Measurements from ENCODE around the gene EEFSEC. TPM values are rescaled to one million over a fixed set of nuclear protein-coding genes. Genes with fewer than 3 reads are reported as not detected.
A peak's percentile ranks its signal among the peaks of the same experiment; 100 is the strongest.

Gene EEFSEC
- total RNA-seq, 4 donors from 2014 or later: 9.1 to 17.4 (median 15.8) TPM

- peaks cover 0 to 81% (median 33%) of the 10 kb centered on the region in 4 donors for H3K27me3 ChIP-seq
These were observed 279.9 kb downstream of the EEFSEC start for GRCh38 chr3:128432971-128433836.

GRCh38 chr3:128433837-128434165 lies 280.5 kb downstream of the EEFSEC start:
- no peaks in the 10 kb centered on the region for H3K9me3 ChIP-seq
- 31% methylated on average over 2 of the region's 2 CpGs for WGBS
- intact Hi-C loops (cut with DNase I): no loop called here
- H3K36me3 ChIP-seq: no peaks in the 10 kb centered on the region
- H3K4me1 ChIP-seq: peaks cover 6 to 15% (median 14%) of the 10 kb centered on the region in 4 donors
- no peak for TF ChIP-seq POLR2AphosphoS5 (IDR thresholded peaks at IDR 0.05)
- TF ChIP-seq EP300 (IDR thresholded peaks at IDR 0.05): no peak
- TF ChIP-seq CTCF (IDR thresholded peaks at IDR 0.05): no peak
- TF ChIP-seq POLR2A (IDR thresholded peaks at IDR 0.05; ENCODE audit: low read depth): no peak
- no peak overlapping the region for H3K4me3 ChIP-seq
- no peak for DNase-seq (ENCODE audit: extremely low spot score)
- no peak overlapping the region for H3K27ac ChIP-seq (replicated peaks in 1 of 4)
- H3K27me3 ChIP-seq: peaks cover 0 to 81% (median 31%) of the 10 kb centered on the region in 4 donors

More at GRCh38 chr3:128432971-128433836, 279.9 kb downstream of the EEFSEC start:
- Histone ChIP-seq H3K27ac (replicated peaks in 1 of 4) (no peak overlapping the region), H3K4me3 (peak overlapping the region; percentile 41 to 50 (median 43)), H3K9me3 (no peaks in the 10 kb centered on the region), H3K4me1 (peaks cover 6 to 15% (median 14%) of the 10 kb centered on the region in 4 donors), H3K36me3 (no peaks in the 10 kb centered on the region)
- 24% methylated on average over 18 of the region's 53 CpGs for WGBS
- no peak for TF ChIP-seq POLR2AphosphoS5 (IDR thresholded peaks at IDR 0.05)
- no peak for TF ChIP-seq CTCF (IDR thresholded peaks at IDR 0.05)
- TF ChIP-seq EP300 (IDR thresholded peaks at IDR 0.05): no peak
- no peak for TF ChIP-seq POLR2A (IDR thresholded peaks at IDR 0.05; ENCODE audit: low read depth)
- intact Hi-C loops (cut with DNase I): no loop called here
- no peak for DNase-seq (ENCODE audit: extremely low spot score)

DNA sequence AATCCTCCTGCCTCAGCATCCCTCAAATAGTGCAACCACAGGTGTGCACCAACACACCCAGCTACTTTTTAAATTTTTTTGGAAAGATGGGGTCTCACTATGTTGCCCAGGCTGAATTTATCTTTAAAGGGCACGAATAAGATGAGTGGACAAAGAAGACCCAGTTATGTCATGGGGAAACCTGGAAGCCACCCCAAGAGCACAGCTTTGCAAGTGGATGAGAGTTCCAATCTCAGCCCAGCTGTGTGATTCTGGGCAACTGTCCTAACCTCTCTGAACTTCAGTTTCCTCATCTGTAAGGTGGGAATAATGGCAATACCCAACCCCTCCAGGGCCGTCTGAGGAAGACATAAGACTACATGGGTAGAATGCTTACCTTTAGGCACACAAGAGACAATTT lies 281.2 kb downstream of the EEFSEC start:
- no peak overlapping the region for H3K27ac ChIP-seq (replicated peaks in 1 of 4)
- H3K36me3 ChIP-seq: no peaks in the 10 kb centered on the region
- no peaks in the 10 kb centered on the region for H3K9me3 ChIP-seq
- peaks cover 6 to 15% (median 14%) of the 10 kb centered on the region in 4 donors for H3K4me1 ChIP-seq
- WGBS: 100% methylated on average over 2 of the region's 2 CpGs
- peaks cover 0 to 81% (median 28%) of the 10 kb centered on the region in 4 donors for H3K27me3 ChIP-seq
- intact Hi-C loops (cut with DNase I): no loop called here
- DNase-seq (ENCODE audit: extremely low spot score): no peak
- no peak for TF ChIP-seq CTCF (IDR thresholded peaks at IDR 0.05)
- TF ChIP-seq POLR2A (IDR thresholded peaks at IDR 0.05; ENCODE audit: low read depth): no peak
- TF ChIP-seq EP300 (IDR thresholded peaks at IDR 0.05): no peak
- TF ChIP-seq POLR2AphosphoS5 (IDR thresholded peaks at IDR 0.05): no peak
- no peak overlapping the region for H3K4me3 ChIP-seq

GRCh38 chr3:128435058-128435457 lies 281.8 kb downstream of the EEFSEC start:
- Histone ChIP-seq H3K27ac (replicated peaks in 1 of 4) (no peak overlapping the region), H3K9me3 (no peaks in the 10 kb centered on the region), H3K27me3 (peaks cover 0 to 79% (median 28%) of the 10 kb centered on the region in 4 donors), H3K4me3 (no peak overlapping the region), H3K4me1 (peaks cover 6 to 15% (median 14%) of the 10 kb centered on the region in 4 donors), H3K36me3 (no peaks in the 10 kb centered on the region)
- 94% methylated on average over 2 of the region's 6 CpGs for WGBS
- no peak for DNase-seq (ENCODE audit: extremely low spot score)
- intact Hi-C loops (cut with DNase I): no loop called here
- no peak for TF ChIP-seq CTCF (IDR thresholded peaks at IDR 0.05)
- no peak for TF ChIP-seq POLR2A (IDR thresholded peaks at IDR 0.05; ENCODE audit: low read depth)
- no peak for TF ChIP-seq EP300 (IDR thresholded peaks at IDR 0.05)
- no peak for TF ChIP-seq POLR2AphosphoS5 (IDR thresholded peaks at IDR 0.05)
